ENCODE measurements around the gene MGST3.
"Not testable (repeated sequence)": the region's sequence is repeated elsewhere in the genome, so short reads cannot be mapped to it uniquely, and the experiment has no call there.

Gene MGST3

DNA sequence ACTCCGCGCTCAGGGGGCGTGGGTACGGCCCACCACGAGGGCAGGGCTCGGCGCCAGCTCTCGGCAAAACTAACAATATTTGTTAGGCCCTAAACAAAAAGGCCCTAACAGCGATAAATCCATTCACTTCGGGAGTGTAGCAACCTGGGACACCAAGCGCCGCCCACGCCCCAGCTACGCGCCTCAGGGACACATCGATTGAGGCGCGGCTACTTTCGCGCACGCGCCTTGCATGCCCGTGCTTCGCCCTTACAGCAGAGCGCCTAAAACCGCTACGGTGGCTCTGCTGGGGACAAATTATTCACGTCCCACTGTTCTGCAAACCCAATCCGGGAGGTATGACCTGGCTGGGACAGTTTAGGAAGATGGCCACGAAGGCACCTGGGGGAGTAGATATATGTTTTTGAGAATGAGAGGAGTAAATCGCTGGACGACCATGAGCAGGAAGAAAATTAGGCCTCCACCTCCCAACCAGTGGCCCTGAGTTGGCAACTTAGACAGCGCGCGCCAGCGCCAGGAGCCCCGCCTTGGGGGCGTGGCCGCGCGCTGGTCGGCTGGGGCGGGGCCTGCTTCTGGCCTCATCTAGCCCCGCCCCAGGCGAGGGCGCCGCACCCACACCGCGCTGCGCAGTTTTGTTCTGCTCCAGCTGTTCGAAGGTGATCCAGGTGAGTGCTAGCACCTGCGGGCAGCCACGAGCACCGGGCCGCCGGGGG is at the start of gene MGST3:
MGST3 (plus strand) TSS at position 606 of the 713 bp plus-strand sequence. CDS start 18,614 bp downstream, outside the sequence.
- DNase-seq: peak; percentile 94

DNA sequence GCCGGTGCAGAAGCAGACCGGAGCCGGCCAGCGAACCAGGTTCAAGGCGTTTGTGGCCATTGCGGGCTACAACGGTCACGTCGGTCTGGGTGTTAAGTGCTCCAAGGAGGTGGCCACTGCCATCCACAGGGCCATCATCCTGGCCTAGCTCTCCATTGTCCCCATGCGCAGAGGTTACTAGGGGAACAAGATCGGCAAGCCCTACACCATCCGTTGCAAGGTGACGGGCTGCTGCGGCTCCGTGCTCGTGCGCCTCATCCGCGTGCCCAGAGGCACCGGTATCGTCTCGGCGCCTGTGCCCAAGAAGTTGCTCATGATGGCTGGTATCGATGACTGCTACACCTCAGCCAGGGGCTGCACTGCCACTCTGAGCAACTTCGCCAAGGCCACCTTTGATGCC is 49.1 kb upstream of the MGST3 start:
- DNase-seq: no peak

DNA sequence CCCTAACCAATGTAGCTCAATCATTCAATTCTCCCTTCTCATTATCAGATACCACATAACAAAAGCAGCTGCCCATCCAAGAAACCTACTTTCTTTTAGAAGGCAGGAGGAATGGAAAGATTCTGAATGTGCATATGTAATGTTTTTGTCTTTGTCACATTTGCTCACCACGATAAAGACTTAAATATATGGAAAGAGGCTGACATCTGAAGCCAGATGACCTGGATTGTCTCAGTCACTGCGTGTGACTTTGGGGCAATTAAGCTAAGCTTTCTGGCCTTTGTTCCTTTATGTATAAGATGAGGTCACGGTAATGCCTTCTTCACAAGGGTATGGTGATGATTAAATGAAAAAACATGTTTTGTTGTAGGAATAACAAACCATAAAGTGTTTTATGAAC is 44.6 kb upstream of the MGST3 start:
- no peak for DNase-seq

DNA sequence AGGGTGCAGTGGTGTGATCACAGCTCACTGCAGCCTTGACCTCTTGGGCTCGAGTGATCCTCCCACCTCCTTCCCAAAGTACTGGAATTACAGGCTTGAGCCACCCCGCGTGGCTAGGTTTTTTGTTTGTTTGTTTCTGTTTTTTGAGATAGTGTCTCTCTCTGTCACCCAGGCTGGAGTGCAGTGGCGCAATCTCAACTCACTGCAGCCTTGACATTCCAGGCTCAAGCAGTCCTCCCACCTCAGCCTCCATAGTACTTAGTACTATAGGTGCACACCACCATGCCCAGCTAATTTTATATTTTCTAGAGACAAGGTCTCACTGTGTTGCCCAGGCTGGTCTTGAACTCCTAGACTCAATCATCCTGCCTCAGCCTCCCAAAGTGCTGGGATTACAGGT is 39.6 kb upstream of the MGST3 start:
- DNase-seq: not testable (repeated sequence)

DNA sequence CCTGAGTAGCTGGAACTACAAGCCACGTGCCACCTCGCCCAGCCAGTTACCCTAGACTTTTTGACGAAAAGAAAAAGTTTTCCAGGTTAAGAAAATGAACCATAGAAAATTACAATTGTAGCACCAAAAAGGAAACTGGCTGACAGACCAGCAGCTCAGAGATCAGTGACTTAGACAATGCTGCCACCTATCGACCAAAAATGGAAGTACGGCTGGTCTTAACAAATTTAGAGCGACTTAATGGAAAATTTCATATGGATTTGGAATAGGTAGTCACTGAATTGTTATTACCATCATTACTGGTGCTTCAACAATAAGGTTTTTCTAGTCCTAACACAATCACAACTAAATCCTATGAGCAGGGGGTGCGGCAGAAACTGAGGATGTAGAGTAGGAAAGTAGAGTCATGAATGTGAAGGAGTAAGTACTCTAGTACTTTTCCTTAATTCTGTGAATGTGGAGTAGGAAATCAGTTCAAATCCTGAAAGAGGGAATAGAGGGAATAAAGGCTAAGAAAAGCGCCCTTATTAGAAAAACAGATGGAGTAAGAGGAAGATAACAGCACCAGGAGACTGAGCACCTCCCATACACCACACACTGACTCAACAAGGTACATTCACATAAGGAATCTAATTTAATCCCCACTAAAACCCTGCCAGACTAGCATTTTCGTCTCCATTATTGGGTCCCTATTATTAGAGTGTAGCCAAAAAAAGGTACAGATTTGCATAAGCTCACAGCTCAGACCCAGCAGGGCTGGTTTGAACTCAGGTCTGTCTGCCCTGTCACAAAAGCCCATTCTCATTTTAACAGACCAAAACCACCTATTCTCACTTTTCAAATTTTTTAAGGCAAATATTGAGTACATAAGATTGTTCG is 37.9 kb upstream of the MGST3 start:
- DNase-seq: peak; percentile 80

DNA sequence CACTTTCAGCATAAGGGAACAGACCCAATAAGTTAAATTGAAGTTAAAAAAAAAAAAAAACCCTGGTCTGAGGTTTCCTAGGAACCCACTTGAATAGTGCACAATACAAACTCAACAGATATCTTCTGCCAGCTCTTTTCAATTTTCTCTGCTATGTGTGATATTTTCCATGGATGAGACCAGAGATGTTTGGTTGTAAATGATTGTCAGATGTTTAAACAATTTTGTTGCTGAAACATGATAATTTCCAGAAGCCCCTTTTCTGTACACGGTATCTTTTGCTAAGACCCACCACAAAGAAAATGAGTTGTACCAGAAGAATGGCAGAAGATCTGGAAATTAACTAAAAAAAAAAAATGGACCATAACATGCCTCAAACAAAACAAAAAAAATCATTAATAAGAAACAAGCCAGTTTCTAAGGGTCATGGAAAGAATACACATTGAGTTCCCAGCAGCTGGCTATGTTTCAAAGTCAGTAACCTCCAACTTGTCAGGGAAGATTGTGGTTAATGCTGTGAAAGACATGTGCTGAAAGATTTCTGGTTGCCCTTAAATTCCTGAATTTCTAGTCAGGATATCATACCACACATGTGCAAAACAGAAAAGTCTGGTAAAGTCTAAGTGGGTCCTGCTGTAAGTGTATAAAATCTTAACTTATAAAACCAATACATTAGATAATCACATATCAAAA is 35.6 kb upstream of the MGST3 start:
- DNase-seq: no peak

DNA sequence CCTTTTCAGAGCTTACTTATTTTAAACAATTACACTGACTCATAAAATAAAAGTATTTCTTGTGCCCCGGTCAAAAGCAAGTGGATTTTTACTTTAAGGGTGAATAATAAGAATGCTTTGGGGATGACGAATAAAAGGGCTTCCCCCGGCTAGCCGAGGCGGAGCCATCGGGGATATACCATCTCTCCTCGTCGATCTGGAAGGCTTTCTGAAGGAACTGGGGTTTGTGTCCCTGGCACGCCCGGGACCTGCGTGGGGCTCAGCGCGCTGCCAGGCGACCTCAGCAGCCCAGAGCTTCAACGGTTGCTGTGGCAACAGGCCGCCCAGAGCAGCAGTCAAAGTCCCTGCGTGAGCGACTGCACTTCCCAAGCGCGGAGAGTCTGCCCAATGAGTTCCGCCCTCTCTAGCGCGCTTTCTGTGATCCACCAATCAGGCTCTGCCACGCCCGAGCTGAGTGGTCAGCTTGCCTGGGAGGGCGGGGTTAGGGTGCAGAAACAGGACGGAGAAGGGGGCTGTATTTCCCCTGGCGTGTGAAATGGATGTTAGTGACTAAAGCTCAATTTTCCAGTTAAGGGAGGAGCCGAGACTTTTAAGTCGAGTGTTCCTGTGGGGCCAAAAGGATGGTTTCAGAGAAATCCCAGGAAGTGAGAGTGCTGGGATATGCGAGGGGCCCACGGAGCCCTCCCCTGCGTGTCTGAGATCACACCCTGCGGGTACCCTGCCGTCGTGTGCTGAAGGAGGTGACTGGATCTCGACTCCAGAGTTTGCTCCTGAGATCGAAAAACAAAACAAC is 33.0 kb upstream of the MGST3 start:
- DNase-seq: peak; percentile 87

DNA sequence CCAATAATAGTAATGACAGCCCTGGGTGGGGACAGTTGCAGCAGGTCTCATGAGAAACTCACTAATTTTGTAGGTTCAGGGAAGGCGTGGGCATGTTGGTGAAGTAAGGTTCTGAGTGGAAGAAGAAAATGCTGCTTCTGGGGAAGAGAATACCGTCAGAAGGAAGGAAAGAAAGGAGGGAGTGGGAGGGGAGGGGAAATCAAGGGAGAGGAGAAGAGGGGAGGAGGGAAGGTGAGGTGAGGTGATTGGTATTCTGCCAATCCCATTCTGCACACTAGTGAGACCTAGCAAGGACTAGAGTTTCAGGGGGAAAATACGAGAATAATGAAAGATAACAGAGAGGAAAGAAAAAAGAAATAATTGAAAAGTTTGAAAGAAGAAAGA is 32.4 kb upstream of the MGST3 start:
- no peak for DNase-seq

DNA sequence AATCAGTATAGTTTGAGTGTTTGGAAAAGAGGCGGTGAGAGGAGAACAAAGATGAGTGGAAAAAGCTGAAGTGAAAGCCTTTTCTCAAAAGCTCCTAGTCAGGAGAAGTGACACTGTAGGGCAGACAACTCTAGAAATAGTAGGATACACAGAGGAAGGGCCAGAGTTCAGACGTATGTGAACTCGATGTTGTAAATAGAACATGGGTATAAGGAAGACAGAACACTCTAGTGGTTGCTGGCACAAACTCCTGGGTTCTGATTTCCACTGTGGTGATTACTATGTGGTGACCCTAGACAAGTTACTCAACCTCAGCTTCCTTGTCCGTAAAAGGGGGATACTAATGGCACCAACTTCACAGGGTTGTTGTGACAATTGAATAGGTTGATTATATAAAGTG is 30.2 kb upstream of the MGST3 start:
- DNase-seq: no peak

DNA sequence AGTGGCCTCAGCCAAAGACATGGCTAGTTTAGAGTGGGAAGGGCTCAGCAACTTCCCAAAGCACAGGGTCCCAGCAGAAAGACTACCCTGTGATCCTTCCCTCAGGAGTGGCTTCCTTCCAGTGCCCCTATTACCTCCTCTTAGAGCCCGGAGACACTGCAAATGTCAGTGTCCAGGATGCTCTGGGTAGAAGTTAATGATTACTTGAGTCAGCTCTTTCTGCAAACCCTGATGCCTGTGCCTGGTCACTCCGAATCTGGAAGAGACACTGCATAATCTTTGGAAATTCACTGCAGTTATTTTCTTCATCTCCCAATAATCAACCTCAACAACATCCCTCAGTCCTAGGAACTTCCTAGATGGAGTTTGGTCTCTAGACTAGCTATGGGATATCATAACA is 27.2 kb upstream of the MGST3 start:
- no peak for DNase-seq

DNA sequence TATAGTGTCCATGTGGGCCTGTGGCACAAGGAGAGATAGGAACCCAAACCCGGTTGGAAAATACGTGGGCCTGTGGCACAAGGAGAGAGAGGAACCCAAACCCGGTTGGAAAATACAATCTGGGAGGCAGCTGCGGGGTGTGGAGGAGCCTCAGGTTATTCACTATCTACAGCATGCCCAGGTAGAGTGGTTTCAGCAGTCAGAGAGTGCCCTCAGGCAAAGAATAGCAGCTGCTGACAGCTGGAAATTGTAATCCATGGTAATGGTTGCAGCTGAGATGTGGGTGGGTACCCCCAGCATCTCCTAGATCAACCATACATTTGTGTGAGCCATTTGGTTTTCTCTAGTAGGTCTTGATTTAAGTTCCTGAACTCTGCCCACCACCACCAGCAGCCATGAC is 25.8 kb upstream of the MGST3 start:
- no peak for DNase-seq

DNA sequence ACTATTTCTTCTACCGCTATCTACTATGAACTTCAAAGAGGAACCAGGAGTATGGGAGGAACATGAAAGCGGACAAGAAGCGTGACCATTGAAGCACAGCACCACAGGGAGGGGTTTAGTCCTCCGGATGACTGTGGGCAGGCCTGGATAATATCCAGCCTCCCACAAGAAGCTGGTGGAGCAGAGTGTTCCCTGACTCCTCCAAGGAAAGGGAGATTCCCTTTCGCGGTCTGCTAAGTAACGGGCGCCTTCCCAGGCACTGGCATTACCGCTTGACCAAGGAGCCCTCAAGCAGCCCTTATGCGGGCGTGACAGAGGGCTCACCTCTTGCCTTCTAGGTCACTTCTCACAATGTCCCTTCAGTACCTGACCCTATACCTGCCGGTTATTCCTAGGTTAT is 24.4 kb upstream of the MGST3 start:
- DNase-seq: not testable (repeated sequence)

DNA sequence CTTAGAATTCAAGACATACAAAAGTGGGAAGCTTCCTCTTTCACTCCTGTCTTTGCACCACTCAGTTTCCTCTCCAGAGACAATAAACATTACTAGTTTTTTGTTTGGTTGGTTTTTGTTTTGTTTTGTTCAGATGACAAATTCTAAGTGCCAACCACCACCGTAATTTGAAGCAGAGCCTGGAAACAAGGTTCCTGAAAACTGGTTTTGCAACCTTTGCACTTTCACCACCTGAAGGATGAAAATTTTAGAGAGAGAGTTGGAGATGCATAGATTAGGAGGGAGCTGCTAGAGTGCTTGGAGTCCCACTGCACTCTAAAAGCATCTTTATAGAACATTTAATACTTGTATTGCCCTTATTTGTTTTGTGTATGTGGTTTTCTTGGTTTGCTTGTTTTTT is 20.2 kb upstream of the MGST3 start:
- no peak for DNase-seq

DNA sequence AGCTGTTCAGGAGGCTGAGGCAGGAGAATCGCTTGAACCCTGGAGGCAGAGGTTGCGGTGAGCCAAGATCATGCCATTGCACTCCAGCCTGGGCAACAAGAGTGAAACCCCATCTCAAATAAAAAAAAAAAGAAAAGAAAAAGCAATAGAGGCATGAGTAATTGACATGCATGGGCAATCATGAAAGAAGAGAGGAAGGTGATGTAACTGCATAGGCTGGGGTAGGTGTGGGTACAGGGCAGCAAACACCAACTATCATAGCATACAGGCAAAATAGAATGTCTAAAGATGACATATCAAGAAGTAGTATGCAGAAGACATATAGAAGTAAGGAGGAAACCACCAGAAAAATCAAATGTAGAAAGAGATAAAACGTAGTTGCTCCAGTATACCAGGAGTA is 19.0 kb upstream of the MGST3 start:
- DNase-seq: no peak

DNA sequence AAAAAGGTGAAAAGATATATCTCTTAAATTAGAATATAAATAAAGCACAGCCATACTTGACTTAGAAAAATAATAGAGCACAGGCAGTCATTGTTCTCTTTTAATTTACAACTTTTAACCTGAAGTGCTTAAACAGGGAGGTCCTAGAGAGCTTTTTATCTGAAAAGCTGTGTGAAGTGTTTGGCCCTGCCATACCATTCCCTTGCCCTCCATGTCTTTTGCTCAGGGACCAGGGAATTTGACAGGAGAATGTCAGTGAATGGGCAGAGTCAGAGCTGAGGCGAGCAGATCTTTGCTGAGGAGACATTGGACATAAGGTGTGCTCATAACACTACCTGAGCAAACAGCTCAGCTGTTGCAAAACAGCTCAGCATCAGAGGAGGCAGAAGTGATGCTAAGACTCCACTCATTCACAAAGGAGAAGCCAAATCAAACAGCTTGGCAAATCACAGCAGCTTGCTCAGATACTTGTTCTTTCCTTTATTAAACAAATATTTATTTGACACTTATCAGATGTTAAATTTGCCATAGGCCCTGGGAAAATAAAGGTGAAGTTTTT is 14.9 kb upstream of the MGST3 start:
- DNase-seq: no peak

DNA sequence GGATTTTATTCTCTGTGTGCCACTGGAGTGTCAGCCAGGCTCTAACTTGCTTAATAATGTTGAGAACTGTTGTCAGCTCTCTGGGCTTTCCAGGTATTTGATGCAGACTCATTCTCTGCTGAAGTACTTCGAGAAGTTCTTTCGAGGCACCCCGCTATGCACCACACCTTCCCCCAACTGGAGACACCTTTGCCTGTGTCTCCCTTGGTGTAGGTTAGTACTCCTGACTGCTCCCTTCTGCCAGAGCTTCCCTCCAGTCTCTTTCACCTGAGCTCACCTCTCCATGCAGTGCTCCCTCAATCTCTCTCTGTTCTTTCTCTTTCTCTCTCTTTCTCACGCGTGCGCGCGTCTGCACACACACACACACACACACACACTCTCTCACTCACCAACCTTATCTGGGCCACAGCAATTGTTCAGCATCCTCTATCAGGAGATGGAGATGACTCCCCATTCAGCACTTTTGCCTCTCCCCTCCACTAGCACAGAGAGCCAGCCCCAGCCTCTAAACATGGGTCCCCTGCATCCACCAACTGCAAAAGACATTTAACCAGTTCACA is 14.0 kb upstream of the MGST3 start:
- DNase-seq: no peak

DNA sequence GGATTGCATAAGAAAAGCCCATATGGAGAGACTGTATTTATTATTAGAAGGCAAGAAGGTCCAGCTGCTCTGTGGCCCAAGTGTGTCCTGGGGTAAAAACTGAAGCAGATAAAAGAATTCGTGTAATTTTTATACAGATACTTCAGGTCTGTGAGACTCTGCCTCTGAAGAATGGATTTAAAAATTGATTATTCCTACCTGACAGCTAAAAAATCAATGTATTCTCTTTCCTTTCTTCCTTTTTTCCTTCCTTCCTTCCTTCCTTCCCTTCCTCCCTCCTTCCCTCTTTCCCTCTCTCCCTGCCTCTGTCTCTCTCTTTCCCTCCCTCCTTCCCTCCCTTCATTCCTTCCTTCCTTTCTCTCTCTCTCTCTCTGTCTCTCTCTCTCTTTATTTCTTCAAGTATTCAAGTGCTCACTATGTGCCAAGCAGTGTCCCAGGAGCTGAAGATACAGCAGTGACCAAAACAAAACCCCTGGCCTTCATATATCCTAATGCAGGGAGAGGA is 11.3 kb upstream of the MGST3 start:
- DNase-seq: no peak

DNA sequence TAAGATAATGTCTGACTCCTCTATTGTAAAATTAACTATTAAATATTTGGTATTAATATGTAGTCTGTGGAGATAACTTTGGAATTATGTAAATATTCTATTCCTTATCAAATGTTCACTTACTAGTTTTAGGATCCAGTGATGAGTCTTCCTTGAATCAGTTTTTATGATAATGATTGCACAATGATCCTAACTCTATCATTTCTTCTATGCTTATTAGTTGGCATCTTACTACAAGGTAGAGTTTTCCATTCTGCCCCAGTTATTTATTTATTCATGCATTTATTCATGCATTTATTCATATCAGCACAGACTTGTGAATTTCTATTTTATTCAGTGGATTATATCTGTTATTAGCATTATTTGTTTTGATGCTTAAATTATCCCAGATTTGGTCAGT is 7.4 kb upstream of the MGST3 start:
- no peak for DNase-seq

DNA sequence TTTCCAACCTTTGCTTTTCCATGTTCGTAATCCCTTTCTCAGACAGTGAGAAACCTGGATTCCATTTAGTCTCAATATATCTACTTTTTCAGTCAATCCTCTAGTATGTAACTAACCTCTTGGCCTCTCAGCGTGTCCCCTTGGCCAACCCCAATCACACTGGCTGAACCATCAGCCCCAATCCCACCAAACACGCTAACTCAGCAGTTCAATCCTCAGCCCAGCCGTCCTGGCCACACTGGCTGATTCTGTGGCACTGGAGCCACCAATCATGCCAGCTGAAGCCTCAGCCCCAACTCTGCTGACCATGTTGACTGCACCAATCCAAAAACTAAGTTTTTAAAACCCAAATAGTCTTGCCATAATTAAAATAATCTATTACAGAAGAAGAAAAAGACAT is 6.6 kb upstream of the MGST3 start:
- DNase-seq: no peak

DNA sequence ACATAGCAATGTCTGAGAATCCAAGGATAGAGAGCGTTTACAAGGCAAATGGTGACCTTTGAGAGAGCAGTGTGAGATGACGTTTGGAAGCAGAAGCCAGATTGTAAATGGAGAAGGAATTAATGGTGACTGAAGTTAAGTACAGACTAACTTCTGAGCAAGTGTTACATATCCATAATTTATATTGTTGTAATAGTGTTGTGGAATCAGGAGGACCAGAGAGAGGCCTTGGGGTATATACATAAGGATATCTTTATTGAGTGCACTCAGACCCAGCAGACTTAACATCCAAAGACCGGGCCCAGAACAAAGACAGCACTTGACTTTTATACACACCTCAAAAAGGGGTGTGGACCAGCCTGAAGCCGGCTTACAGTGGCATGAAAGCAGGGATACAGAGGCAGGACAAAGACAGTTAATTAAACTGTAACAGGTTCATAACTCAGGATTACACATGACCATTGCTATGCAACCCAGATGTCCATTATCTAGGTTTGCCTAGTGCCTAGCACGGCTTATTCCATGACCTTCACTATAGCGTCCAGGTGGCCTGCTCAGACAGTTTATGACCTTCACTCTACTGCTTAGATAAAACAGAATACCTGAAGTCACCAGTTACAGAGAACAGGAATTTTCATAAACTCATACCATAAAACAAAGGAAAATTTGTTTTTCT is 2.7 kb upstream of the MGST3 start:
- no peak for DNase-seq

DNA sequence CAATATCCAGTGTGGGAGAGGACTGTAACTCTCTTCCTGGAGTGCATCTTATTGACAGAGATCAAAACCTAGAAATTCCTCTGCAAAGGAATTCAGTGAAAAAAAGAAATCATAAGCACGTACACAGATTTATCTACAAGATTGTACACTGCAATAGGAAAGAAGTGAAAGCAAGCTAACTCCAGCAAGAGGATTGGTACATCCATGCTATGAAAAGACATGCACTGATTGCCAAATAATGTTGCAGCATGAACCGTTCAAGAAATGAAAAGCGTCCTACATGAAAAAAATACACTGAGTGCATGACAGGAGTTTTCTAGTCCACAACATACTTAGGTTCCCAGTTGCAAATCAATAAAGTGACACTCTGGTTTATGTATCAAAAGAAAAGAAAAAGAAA is 1.9 kb upstream of the MGST3 start:
- DNase-seq: no peak

Measured in activated gamma-delta T cell treated with Interleukin-2 at 50 U/mL for 16 hours (primary cell).